Daoy (cell line): Measurements from ENCODE around the gene POF1B. TPM values are rescaled to one million over a fixed set of nuclear protein-coding genes. Genes with fewer than 3 reads are reported as not detected.
"Not testable (repeated sequence)": the region's sequence is repeated elsewhere in the genome, so short reads cannot be mapped to it uniquely, and the experiment has no call there.

Experiments used
- DNase-seq: peaks from one replicate; pipeline ENCODE4 v3.0.0-alpha.2; 2015; ENCODE audit warnings: low read depth
- total RNA-seq: library from RNA; depleted of rRNA; stranded (reverse); fragments of >200 nt; shearing (Covaris generic); gene quantifications from 2 replicates; pipeline ENCODE4 v1.2.3, GENCODE V29; 2014; rRNA removed

The POF1B gene
- not detected in 2 replicates for total RNA-seq

GRCh38 chrX:85379174-85379907 is at the start of gene POF1B:
Gene POF1B, minus strand, starts transcription at chrX:85379665. Its CDS starts 211 bp downstream, at chrX:85379454.
- DNase-seq, result no peak

DNA sequence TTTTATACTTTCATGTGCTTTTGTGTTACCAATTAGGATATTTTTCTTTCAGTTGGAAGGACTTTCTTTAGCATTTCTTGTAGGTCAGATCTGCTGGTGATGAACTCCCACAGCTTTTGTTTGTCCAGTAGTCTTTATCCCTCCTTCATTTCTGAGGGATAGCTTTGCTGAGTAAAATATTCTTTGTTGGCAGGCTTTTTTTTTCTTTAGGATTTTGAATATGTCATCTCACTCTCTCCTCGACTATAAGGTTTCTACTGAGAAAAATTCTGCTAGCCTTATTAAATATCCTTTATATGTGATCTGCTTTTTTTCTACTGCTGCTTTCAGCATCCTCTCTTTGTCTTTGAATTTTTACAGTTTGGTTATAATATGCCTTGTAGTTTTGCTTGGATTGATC is 49.6 kb upstream of the POF1B start:
- no peak for DNase-seq

GRCh38 chrX:85419293-85419692 is 39.8 kb upstream of the POF1B start:
- no peak for DNase-seq

- DNase-seq, result no peak
Measured at GRCh38 chrX:85391878-85392238, 12.4 kb upstream of the POF1B start.

DNA sequence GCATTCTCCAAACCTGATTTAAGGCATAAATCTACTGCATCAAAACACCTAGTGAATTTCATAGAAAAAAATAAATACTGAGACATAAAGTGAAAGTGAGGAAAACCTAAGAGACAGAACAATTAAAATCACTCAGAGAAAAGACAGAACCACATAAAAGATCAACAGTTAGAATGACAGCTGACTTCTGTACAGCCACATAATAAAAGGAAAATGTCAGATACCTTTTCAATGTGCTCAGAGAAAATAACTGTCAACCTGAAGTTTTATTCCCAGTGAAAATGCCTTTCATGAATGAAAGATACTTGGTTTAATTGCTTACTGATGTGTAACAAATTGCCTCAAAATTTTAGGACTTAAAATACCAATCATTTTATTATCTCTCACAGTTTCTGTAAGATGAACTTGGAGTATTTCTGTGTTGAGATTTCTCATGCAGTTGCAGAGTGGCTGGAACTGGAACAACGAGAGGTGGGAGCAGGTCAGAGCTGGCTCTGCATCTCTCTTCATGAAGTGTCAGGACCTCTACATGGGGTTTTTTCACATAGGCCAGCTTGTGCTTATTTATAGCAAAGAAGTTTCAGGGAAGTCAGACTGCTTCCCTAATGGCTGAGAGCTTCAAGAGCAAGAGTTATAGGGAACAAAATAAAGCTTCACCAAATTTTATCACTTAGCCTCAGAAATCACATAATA is 11.9 kb upstream of the POF1B start:
- no peak for DNase-seq

DNA sequence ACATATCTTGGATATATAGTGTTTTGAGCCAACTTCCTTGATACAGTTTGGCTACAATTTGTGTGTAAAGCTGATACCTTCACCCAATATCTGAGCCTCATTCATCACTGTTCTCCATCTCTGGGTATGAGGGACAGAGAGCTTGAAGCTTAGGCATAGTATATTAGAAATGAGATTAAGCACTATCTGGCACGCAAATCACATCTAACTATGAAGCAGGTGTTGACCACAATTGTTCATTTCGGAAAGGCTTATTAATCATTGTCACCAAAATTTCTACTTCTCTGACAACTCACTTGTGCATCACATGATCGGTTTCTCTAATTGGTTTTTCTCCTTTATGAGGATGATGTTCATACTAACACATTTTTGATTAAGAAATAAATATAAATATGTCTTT is 2.1 kb upstream of the POF1B start:
- DNase-seq, result no peak

DNA sequence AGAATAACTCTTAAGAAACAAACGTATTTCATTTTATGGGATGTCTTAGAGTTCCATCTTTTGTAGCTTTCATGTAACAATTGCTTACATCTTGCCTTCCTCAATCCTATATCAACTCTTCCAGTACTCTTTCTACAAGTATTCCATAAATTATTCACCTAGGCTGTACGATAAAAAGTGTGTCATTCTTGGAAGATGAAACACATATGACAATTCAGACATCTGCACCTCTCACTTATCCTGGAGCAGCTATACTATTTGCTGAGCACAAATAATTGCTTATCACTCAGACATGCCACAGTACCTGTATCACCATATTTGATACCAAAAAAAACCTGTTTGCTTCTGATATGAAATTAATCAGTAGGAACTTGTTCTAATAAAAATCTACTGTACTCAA is 1.0 kb downstream of the POF1B start:
- no peak for DNase-seq

DNA sequence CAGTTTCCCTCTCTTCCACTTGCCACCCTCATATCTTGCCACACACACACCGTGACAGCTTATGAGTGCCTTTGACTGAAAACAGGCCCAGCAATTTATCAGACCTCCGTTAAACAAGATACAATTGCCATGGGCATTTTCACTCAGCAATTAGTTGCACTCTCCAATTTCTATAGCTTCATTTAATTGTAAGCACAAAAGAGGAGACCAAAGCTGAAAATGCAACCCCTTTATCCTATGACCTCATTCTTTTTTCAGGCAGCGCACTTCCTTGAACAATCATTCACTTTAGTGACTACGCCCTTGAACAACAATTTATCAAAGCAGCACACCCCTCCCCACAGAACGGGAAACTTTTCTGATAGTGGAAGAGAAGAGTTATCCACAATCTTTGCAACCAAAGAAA is 4.1 kb downstream of the POF1B start:
- DNase-seq, result no peak

GRCh38 chrX:85365370-85365995 is 14.0 kb downstream of the POF1B start:
- DNase-seq, result no peak

DNA sequence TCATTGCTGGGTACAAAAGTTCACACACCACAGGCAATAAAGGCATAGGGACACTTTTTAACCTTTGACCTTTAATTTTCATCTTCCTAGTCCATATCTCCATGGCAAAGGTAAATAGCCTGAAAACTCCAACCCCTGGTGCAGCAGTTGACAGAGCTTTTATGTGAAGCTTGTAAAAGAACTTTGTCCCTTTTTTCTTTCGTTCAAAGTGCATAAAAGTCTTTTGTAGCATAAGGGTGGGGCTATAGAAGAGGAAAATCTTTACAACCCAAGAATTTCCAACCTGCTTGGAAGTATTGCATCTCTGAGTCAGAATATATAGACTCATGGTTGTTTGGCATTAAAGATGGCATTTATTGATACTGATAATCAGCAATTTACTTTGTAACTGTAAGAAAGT is 20.4 kb downstream of the POF1B start:
- DNase-seq, result no peak

GRCh38 chrX:85345523-85345922 is 33.9 kb downstream of the POF1B start:
- no peak for DNase-seq

- no peak for DNase-seq
Measured at GRCh38 chrX:85327060-85327333, 52.5 kb downstream of the POF1B start.

DNA sequence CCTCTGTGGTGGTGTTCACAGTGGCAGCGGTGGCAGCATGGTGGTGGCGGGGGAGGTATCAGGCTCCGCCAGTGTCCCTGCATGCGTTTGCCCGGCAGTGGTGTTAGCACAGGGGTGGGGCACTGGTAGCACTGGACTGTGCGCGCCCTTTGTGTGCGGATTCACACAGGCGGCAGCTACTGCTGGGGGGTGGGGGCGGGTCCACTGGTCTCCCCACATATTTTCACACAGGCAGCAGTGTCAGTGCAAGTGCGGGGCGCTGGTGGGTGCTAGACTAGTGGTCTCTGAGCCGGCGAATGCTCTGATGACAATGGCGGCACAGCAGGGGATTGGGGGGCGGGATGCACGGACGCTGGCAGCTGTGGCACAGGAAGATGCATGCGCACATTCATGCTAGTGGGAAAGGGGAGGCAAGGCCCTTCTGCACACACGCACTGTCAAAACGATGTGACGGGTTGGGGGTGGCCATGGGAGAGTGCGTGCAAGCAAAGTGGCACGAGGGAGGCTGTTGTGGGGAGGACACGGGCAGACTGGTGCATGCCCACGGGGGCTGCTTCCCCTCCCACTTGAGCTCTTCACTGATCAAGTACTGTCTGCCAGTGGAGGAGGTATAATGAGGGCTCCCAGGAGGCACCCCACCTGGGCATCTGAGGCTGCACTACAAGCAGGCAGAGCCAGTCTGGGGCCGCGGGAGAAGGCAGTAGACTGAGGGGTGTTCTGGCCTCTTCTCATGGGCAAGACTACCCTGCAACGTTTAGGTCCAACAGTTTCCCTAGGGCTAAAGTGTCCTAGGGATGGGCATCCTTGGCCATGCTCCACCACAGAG is 53.0 kb downstream of the POF1B start:
- DNase-seq, result no peak

DNA sequence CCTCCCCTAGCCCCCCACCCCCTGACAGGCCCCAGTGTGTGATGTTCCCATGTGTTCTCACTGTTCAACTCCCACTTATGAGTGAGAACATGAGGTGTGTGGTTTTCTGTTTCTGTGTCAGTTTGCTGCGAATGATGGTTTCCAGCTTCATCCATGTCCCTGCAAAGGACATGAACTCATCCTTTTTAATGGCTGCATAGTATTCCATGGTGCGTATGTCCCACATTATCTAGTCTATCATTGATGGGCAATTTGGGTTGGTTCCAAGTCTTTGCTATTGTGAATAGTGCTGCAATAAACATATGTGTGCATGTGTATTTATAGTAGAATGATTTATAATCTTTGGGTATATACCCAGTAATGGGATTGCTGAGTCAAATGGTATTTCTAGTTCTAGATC is 68.1 kb downstream of the POF1B start:
- not testable (repeated sequence) for DNase-seq

DNA sequence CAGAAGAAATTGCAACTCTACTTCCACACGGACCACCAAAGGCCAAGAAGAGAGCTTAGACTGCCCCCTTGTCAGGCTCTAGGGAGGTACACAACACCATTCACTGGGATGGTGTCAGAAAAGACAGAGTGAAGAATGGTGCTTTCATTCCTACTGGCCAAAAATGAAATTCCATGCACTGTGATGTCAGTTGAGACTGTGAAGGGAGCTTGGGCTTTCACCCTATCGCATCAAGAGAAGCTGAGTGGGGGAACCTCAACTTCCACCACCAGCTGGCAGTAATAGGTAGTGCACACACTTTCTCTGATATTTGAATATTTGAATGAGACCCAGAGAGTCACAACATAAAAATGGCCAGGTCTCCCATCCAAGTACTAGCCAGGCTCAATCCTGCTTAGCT is 69.7 kb downstream of the POF1B start:
- DNase-seq, result no peak

GRCh38 chrX:85303544-85303943 is 75.9 kb downstream of the POF1B start:
- DNase-seq, result no peak

GRCh38 chrX:85288992-85289723 is 90.3 kb downstream of the POF1B start:
- DNase-seq, result no peak

DNA sequence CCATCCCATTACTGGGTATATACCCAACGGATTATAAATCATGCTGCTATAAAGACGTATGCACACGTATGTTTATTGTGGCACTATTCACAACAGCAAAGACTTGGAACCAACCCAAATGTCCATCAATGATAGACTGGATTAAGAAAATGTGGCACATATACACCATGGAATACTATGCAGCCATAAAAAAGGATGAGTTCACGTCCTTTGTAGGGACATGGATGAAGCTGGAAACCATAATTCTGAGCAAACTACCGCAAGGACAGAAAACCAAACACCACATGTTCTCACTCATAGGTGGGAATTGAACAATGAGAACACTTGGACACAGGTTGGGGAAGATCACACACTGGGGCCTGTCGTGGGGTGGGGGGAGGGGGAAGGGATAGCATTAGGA is 94.2 kb downstream of the POF1B start:
- DNase-seq, result not testable (repeated sequence)

GRCh38 chrX:85244450-85245211 is 134.8 kb downstream of the POF1B start:
- DNase-seq, result peak; percentile 17

DNA sequence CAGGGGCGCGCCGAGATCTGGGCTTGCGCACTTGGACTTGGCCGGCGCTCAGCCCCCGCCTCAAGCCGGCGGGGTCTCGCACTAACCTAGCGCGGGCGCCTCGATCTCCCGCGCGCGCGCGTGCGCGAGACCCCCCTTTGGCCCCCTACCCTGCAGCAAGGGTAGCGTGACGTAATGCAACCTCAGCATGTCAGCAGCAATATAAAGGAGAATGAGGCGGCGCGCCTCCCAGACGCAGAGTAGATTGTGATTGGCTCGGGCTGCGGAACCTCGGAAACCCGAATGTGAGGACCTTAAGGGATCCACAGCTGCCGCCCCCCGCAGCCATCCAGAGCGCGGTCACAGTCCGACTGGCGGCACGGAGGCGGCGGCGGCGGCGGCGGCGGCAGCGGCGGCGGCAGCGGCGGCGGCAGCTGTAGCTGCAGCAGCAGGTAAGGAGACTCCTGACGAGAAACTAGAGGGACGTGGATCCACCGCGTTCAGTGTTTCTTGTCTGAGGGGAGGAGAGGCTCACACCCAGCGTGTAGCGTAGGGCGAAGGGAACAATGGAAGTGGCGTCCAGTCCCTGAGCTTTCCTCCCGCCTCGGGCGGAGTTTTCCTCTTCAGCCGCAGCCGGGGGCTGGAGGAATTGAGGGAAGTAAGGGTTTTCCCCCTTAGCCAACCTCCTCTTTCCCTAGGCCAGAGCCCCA is 135.6 kb downstream of the POF1B start, which contains the start of the genes SATL1 and ZNF711:
TSS of gene SATL1 (minus strand) at position 19 of the 689 bp plus-strand sequence. CDS start 134,811 bp downstream, outside the sequence.
TSS of gene ZNF711 (plus strand) at position 231 of the 689 bp plus-strand sequence. CDS start 3,582 bp downstream, outside the sequence.
- peak; percentile 72 for DNase-seq
